Skin of body (tissue), 2 donors: ENCODE data around the gene NEUROD2. TPM values are rescaled to one million over a fixed set of nuclear protein-coding genes. Genes with fewer than 3 reads are reported as not detected.
A peak's percentile ranks its signal among the peaks of the same experiment; 100 is the strongest.

ENCODE experiments used
- DNase-seq: peaks from one replicate; lab custom pipeline; 2025; lab: John Stamatoyannopoulos, UW
- total RNA-seq: library from RNA; depleted of rRNA; stranded (reverse); fragments of >200 nt; gene quantifications from one replicate; pipeline ENCODE4 v1.2.3, GENCODE V29; 2014

Gene NEUROD2
- total RNA-seq, 1 donor from 2014 or later = not detected

DNA sequence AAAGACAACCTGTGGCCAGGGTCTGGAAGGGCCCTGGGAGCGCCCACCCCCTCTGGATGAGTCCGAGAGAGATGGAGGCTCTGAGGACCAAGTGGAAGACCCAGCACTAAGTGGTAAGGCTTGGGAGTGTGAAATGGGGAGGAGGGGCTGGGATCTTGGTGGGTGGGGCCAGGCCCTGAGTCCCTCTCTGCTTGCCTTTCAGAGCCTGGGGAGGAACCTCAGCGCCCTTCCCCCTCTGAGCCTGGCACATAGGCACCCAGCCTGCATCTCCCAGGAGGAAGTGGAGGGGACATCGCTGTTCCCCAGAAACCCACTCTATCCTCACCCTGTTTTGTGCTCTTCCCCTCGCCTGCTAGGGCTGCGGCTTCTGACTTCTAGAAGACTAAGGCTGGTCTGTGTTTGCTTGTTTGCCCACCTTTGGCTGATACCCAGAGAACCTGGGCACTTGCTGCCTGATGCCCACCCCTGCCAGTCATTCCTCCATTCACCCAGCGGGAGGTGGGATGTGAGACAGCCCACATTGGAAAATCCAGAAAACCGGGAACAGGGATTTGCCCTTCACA lies 28.0 kb upstream of the NEUROD2 start:
- no peak for DNase-seq

DNA sequence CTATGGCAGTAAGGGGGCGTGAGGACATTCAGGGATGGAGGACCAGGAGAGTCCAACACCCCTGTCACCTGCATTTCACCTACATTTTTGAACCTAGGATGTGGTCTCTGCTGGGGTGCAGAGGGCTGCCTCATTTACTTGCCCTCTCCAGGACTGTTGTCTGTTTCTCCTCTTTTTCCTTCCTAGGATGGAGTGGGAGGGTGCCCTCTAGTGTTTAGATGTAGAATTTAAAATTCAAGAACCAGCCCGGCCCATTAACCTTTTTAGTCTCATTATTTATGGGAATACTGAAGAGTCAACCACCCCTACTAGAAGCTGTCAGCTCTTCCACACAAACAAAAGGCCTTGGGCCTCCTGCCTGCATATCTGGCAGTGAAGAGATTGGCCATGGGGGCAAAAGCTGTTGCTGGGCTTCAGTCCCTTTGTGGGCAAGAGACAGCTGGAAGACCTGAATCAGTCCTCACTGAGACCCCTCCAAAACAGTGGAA lies 26.7 kb upstream of the NEUROD2 start:
- peak; percentile 15 for DNase-seq

DNA sequence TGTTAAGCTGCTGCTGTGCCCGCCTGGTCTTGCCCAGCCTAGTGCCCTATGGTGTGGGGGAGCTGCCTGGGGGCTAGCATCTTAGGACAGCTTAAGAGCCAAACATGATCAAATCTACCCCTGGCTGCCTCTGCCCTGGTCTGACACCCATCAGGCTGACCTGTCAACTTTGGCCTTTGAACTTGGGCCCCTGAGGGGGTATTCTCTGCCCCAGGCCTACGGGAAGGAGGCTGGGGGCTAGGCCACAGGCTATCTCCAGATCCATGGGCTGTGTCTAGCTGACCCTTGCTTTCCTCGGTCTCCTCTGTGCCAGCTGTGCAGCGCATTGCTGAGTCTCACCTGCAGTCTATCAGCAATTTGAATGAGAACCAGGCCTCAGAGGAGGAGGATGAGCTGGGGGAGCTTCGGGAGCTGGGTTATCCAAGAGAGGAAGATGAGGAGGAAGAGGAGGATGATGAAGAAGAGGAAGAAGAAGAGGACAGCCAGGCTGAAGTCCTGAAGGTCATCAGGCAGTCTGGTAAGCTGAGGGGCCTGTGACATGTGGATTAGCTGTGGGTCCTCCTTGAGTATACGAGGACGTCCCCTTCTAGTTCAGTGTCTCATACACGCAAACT lies 26.0 kb upstream of the NEUROD2 start:
- DNase-seq = no peak

DNA sequence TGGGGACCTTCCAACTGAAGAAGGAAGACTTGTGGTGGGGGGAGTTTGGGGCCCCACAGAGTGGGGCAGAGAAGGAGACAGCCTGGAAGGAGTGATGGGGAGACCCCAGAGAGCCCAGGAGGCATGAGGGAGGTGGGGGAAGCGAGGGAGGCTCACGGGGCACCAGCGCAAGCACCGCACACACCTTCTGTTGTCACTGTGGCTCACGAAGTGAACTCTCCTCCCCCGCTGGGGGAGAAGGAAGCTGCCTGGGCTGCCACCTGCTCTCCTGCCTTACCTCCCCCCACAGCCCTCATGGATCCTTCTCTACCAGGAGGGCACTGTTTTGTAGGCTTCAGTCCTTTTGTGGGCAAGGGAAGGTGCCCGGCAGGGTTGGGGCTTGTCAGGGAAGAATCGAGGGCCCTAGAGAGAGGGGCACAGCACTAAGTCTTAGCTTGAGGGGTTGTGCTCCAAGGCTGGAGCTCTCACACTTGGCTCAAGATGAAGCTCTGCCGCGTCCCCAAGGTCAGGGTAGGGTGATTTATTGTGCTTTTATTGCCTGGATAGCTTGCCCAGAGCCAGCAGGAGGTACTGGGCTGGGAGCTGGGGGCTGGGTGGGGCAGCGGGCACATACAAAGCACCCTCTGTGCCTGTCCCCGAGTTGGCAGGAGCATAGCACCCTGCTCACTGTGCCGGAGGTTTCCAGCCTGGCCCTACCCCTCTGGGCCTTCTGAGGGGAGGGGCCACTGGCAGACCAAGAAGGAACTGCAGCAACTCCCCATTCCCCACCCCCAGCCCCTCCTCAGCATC lies 24.6 kb upstream of the NEUROD2 start:
- DNase-seq = no peak

DNA sequence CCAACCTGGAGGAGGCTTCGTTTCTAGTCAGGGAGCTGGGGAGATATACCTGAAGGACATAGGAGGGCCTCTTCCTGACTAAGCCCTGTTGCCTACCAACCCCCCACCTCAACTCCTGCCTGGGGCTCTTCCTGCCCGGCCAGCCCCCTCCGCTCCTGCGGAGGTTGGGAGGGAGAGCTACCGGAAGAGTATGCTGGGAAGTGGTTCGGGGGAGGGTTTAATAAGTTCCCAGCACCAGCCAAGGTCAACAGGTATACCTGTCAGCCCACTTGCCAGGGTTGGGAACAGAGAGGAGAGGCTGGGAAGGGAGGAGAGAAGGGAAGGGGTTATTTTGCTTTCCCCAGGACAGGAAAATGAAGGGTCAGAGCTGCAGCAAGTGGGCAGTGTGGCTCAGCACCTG lies 23.7 kb upstream of the NEUROD2 start:
- no peak for DNase-seq

DNA sequence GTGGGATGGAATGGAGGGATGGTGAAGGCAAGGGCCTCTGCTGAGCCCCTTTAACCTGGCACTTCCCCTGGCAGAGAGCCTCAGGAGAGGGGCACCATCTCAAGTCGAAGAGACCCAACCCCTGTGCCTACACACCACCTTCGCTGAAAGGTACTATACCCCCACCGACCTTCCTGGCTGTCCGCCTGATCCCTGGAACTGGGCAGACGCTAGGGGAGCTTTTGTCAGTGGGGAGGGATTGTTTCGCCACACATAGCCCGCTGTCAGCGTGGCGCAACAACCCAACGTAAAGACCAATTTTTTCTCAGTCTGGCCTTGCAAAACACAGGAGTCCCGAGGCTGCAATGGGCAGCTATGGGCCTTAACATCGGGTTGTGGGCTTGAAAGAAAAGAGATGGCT lies 22.2 kb upstream of the NEUROD2 start:
- DNase-seq = no peak

DNA sequence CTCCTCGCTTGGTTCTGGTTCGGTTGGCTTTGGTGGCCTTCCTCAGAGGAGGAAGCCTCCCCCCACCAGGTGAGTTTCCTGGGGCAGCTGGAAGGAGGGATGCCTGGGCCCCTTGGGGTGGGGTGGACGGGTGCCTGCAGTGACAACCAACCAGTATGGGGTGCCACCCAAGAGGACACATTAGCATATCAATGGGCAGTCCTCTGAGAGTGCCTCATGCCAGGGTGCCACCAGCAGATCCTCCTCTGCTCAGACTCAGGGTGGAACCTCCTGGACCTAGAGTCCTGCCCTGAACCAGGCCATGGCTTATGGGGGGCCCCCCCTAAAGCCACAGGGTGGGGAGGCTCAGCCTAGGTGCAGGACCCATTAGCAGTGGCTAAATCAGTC lies 21.8 kb upstream of the NEUROD2 start:
- no peak for DNase-seq

DNA sequence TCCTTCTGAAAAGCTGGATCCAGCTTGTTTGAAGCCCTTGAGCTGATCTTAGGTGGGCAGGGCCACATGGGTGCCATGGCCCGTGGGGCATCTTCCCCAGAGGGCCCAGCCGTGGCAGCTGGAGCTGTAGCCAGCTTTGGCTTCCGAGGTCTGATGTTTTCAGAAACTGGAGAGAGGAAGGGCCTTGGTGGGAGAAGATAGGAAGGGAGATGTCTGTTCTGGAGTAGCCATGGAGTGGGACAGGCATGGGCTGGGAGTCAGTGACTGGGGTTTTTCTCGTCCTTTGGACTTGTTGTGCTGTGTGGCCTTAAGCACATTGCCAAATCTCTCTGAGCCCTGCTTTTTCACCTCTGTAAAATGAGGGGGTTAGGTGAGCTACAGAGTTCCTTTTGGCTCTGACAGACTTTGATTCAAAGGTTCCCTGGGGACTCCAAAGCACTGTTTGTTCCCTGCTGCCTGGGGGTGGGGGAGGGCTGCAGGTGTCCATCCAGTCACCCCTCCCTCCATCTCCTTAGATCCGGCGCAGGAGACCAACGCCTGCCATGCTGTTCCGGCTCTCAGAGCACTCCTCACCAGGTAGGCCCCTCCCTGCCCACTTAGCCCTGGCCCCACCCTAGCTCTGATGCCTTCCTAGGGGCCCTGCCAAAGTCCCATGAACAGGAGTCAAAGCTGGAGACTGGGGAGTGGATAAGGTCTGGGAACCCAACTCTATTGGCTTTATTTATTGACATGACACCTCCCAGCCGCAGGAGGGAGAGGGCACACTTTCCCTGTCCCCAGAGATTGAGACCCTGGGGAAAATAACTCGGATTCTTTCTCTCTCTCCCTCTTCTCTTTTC lies 21.2 kb upstream of the NEUROD2 start:
- DNase-seq = no peak

DNA sequence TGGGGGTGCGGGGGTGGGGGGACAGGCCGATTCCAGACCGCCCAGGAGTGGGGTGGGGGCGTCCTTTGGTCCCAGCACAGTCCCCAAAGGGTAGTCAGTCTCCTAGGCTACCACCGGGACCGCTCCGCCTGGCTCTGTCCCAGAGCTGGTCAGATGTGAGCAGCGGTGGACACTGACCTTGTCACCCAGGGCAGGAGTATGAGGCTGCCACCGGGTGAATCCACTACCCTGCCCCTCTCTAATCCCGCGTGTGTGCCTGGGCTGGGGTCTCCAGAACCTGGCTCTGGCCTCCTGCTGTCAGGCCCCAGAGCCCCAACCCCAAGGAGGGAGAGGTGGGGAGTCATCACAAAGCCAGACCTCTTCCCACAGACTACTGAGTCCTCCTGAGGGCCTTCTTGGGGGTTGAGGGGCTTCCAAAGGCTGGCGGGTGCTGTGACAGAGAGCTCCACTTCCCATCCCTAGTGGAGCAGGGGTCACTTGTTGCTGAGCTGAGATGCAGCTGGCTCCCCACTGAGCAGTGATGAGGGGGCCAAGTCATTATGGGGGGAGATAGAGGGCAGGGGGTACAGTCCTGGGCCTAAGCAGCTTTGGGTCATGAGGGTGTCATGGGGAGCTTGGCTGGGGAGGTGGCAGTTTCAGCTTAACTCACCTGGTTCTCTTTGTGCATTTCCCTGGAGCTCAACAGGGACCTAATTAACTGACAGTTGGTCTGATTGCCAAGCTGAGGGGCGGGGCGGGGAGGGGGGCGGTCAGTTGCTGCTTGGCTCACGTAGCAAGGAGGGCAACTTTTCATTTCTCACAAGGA lies 20.2 kb upstream of the NEUROD2 start:
- DNase-seq = no peak

DNA sequence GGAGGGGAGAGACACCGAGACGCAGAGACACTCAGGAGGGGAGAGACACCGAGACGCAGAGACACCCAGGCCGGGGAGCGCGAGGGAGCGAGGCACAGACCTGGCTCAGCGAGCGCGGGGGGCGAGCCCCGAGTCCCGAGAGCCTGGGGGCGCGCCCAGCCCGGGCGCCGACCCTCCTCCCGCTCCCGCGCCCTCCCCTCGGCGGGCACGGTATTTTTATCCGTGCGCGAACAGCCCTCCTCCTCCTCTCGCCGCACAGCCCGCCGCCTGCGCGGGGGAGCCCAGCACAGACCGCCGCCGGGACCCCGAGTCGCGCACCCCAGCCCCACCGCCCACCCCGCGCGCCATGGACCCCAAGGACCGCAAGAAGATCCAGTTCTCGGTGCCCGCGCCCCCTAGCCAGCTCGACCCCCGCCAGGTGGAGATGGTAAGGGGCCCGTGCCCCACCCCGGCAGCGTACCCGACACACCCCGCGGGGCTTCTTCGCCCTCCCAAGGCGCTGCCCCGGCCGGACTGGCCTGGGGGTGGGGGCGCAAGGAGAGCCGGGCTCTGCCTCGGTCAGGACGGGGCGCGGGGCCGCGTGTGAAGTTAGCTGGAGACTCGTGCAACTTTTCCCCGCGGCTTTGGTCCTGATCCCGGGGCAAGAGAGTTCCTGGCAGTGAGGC lies 19.5 kb upstream of the NEUROD2 start:
- no peak for DNase-seq

DNA sequence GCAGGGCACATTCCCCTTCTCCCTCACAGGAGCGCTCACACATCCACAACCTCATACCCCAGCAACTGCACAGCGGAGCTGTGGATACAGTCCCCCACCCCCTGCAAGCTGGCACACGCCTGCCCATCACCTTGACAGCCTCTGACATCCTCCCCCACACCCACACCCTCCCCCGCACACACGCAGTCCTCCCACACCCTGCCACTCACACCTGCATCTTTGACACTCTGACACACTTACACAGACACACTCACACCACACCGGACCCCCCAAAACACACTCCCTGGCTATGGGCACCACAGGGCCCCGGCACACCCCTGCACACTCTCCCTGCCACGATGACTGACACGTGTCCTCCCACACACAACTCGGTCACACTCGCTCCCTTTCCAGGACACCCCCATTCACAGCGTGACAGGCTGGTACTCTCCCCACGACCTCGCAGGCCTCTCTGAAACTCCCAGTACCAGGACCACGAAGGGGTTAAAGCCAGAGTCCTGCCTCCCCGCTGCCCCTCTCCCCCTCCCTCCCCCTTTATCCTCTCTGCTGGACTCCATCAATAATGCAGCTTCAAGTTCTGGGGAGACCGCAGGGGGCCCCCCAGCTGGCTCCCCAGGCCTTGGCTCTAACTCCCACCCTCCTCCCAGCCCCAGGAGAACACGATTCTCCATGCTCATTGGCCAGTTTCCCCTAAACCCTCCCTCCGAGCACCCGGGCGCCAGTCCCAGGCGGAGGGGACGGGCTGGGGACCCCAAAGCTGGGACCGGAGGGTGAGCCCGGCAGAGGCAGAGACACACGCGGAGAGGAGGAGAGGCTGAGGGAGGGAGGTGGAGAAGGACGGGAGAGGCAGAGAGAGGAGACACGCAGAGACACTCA lies 18.7 kb upstream of the NEUROD2 start, which contains the start of gene PPP1R1B:
Gene PPP1R1B (plus strand): TSS at position 782 of the 876 bp plus-strand sequence. CDS start 441 bp downstream, outside the sequence.
- no peak for DNase-seq

DNA sequence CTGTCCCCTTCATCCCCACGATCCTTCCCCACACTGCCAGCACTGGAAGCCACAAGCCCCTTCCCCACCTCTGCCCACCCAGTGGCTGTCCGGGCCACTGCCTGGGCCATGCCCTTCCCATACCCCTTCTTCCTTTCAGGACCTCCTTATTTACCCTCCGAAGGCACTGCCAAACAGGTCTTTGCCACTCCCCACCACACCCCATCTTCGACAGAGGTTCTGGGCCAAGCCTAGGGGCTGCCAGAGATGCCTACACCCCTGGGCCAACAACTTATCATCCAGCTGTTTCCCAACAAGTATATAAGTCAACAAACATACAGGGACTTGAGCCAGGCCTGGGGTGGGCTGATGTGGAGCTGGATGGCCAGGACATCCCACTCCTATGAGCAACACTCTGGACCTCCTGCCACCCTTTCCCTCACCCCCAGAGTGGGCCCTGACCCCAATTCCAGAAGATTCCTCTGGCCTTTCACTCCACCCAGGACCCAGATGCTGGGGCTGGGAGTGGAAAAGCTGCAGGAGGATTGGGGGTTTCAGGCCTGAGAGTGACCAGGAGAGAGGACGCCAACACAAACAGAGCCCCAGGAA lies 17.6 kb upstream of the NEUROD2 start:
- DNase-seq = no peak

DNA sequence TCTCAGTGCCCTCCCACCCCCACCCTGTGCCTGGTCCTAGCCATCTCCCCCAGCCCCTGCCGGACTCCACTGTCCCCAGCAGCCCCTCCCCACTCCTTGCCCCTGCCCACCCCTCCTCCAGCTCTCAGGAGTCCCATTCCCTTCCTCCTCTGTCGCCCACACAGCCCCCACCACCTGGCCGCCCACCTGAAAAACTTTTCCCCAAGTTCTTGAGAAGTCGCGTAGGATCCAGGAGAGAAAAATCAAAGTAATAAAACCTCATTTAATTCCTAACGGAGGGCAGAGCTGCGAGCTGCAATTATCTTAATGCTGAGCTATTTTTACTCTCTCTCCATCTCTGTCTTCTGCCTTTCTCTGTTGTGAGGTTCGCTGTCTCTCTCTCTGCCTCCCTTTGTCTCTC lies 16.6 kb upstream of the NEUROD2 start:
- DNase-seq = no peak

DNA sequence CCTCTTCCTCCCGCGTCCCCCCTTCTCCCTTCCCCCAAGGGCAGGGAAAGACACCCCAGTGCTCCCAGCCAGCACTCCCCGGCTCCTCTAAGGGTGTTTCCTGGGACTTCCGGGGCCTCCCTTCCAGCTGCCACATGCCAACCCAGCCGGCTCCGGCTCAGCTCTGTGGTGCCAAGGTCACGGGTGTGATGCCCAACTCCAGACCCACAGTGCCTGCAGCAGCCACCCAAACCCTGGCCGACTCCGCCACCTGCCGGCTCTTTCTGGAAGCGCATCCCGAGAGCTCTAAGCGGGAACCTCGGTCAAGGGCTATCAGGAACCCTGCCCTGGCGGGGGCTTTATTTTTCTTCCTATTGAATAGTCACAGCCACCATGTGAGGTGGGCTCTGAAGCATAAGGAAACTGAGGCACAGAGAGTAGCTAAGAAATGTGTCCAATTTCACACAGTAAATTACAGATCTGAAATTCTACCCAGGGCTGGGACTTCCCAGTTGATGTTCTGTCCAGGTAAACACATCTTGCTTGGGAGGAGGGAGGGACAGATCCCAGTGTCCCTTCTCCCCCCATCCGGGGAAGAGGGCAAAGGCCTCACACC lies 15.7 kb upstream of the NEUROD2 start:
- DNase-seq = peak; percentile 43

DNA sequence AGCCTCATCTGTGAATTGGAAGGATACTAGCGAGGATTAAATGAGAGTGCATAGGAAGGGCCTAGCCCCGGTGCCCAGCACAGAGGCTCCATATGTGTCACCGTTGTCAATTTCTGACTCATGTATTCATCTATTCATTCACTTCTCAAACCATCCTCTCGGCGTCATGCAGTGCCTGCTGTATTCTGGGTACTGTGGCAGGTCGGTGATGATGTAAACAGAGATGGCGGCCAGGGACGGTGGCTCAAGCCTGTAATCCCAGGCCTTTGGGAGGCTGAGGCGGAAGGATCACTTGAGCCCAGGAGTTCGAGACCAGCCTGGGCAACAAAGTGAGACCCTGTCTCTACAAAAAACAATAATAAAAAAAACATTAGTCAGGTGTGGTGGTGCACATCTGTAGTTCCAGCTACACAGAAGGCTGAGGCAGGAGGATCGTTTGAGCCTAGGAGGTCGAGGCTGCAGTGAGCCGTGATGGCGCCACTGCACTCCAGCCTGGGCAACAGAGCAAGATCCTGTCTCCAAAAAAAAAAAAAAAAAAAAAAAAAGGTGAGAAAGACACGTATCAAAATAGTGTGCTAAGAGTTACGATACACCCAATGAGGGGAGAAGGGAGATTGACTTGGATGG lies 14.8 kb upstream of the NEUROD2 start:
- DNase-seq = no peak

DNA sequence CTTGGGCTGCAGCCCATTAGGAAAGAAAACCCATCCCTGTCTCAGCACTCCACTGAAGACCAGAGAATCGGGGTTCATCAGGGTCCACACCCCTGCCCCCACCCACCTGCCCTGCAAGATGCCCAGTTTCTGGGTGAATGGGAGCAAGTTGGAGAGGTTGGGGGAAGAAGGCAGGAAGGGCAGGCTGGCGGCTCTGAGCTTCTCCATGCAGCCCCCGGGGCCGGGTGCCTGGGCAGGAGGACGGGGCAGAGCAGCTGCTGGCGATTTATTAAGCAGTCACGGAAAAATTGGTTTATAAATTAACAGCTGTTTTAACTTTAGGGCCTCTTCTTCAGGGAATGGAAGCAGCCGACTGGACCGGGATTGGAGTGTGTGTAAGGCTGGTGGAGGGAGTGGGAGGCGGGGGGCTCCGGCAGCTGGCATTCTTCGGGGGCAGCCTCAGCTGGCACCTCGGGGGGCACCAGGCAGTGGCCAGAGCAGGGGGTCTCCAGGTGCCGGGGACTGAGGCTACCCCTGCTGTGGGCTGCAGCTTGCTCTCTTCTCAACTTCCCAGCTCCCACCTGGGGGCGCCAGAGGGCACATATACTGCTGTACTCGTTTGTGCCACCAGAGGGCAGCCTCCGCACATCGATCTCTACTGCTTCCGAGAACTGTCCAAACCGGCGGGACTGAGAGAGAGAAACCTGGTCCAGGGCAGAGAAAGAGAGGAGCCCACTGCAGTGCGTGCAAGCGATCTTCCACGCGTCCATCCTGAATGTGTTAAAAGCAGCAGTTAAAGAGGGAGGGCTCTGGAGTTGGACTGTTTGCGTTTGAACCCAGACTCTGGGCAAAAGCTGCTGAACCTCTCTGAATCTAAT lies 14.0 kb upstream of the NEUROD2 start:
- DNase-seq = peak; percentile 87

DNA sequence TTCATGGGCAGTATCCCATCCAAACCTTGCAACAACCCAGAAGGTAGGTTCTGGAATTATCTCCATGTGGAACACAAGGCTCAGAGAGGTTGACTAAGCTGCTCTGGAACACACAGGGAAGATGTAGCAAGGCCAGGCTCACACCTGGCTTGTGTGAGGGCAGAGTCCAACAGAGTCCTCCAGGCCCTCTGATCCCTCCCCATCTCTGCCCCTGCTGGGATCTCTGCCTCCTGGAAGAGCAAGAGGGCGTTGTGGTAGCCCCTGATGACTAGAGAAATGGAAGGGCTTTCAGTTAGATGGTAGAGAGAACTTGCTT lies 12.0 kb upstream of the NEUROD2 start:
- DNase-seq = no peak
